T-helper 2 cell treated with Interferon-gamma antibody and Interleukin-4, amounts not matched to agents 5 μg/mL and 100 μg/mL, for 36 hours (primary cell): ENCODE results near the gene SLC2A4.
"Not testable (repeated sequence)": the region's sequence is repeated elsewhere in the genome, so short reads cannot be mapped to it uniquely, and the experiment has no call there.

Experiments used
- DNase-seq: peaks from one replicate; pipeline ENCODE4 v3.0.0; 2021; ENCODE audit warnings: low spot score
- H3K27ac Mint-ChIP-seq: one replicate; pipeline ENCODE4 v1.8.0; 2021; ENCODE audit warnings: mild to moderate bottlenecking, mixed read lengths
- H3K27me3 Mint-ChIP-seq: one replicate; pipeline ENCODE4 v1.8.0; 2021; ENCODE audit warnings: low read depth, mixed read lengths
- H3K36me3 Mint-ChIP-seq: one replicate; pipeline ENCODE4 v1.8.0; 2021; ENCODE audit warnings: low read depth, mixed read lengths
- H3K4me1 Mint-ChIP-seq: one replicate; pipeline ENCODE4 v1.8.0; 2021; ENCODE audit warnings: low read depth, mixed read lengths
- H3K4me3 Mint-ChIP-seq: one replicate; pipeline ENCODE4 v1.8.0; 2022; ENCODE audit warnings: mild to moderate bottlenecking, moderate library complexity, mixed read lengths
- H3K9me3 Mint-ChIP-seq: one replicate; pipeline ENCODE4 v1.8.0; 2021; ENCODE audit warnings: mixed read lengths

The SLC2A4 gene

GRCh38 chr17:7325031-7325528, 43.6 kb downstream of the SLC2A4 start:
- no peaks in the 10 kb centered on the region for H3K9me3 Mint-ChIP-seq
- no peak overlapping the region for H3K4me3 Mint-ChIP-seq
- peaks cover 25% of the 10 kb centered on the region for H3K36me3 Mint-ChIP-seq
- no peak overlapping the region for H3K27ac Mint-ChIP-seq
- H3K27me3 Mint-ChIP-seq = no peaks in the 10 kb centered on the region
- DNase-seq = no peak
- peaks cover 15% of the 10 kb centered on the region for H3K4me1 Mint-ChIP-seq

DNA sequence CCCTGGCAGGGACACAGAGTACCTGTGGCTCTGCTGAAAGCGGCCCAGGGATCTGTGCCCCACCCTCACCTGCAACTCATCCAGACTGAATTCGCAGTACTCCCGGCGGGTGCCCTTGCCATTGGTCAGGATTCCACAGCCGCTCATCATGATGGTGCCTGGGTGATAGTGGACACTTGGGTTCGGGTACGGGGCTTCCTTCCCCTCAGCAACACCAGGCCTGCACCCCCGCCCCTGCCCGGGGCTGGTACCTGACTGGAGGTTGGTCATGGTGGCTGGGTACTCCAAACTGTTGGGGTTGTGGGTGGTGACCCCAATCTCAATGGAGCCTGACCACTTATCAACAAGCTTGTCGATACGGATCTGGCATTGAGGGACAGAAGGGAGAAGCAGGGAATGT, 44.7 kb downstream of the SLC2A4 start:
- no peaks in the 10 kb centered on the region for H3K9me3 Mint-ChIP-seq
- H3K36me3 Mint-ChIP-seq = peaks cover 22% of the 10 kb centered on the region
- H3K4me1 Mint-ChIP-seq = peaks cover 20% of the 10 kb centered on the region
- no peaks in the 10 kb centered on the region for H3K27me3 Mint-ChIP-seq
- no peak overlapping the region for H3K27ac Mint-ChIP-seq
- no peak for DNase-seq
- H3K4me3 Mint-ChIP-seq = no peak overlapping the region

DNA sequence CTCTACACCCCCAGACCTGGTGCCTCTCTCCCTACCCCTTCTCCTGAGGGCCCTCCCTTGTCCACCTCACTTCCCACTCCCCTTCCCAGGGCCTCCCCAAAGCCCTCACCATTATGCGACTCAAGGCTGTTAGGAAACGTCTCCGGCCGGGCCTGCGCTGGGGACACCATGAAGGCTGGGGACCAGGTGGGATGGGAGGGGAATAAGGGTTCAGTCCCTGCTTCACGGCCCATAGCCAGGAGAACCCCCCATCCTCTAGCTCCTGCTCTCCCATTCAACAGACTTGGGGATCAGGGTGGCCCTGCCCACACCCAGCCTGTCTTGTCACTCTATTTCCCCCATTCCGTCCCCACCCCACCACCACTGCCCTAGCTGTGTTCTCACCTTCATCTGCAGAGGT, 45.5 kb downstream of the SLC2A4 start:
- no peak for DNase-seq
- peaks cover 24% of the 10 kb centered on the region for H3K4me1 Mint-ChIP-seq
- H3K4me3 Mint-ChIP-seq = no peak overlapping the region
- no peaks in the 10 kb centered on the region for H3K9me3 Mint-ChIP-seq
- H3K27ac Mint-ChIP-seq = no peak overlapping the region
- H3K27me3 Mint-ChIP-seq = no peaks in the 10 kb centered on the region
- peaks cover 14% of the 10 kb centered on the region for H3K36me3 Mint-ChIP-seq

- H3K4me1 Mint-ChIP-seq = peaks cover 28% of the 10 kb centered on the region
- H3K27ac Mint-ChIP-seq = no peak overlapping the region
- no peak for DNase-seq
- peaks cover 13% of the 10 kb centered on the region for H3K36me3 Mint-ChIP-seq
- H3K27me3 Mint-ChIP-seq = no peaks in the 10 kb centered on the region
- peak overlapping the region; percentile 40 for H3K4me3 Mint-ChIP-seq
- no peaks in the 10 kb centered on the region for H3K9me3 Mint-ChIP-seq
Observed at GRCh38 chr17:7327501-7327900, 46.0 kb downstream of the SLC2A4 start.

DNA sequence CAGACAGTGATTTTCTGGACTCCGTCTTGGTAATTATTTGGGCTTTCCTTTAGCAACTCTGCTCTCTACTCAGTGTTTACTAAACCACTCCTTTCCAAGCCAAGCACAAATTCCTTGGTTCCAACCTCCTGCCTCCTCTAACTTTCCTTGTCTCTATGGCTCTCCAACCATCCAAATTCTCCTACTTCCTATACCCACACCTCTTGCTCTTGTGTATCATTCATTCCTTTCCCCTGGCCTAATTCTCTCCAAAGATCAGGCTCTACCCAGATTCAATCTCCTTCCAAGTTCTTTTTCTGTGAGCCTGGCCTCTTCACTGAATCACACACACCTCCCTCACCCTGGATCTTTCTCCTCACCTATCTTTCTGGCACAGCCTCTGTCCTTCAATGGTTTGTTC, 46.5 kb downstream of the SLC2A4 start:
- Mint-ChIP-seq H3K4me3 (peak overlapping the region; percentile 95), H3K9me3 (no peaks in the 10 kb centered on the region), H3K36me3 (peaks cover 11% of the 10 kb centered on the region), H3K4me1 (peaks cover 33% of the 10 kb centered on the region), H3K27ac (peak overlapping the region; percentile 75), H3K27me3 (no peaks in the 10 kb centered on the region)
- DNase-seq = no peak

GRCh38 chr17:7328840-7329373, 47.4 kb downstream of the SLC2A4 start, which contains the start of gene NEURL4:
TSS of gene NEURL4 (minus strand) at chr17:7329335. CDS start at chr17:7329312, 23 bp downstream.
- no peaks in the 10 kb centered on the region for H3K9me3 Mint-ChIP-seq
- no peaks in the 10 kb centered on the region for H3K27me3 Mint-ChIP-seq
- peak within 1 kb of the TSS; percentile 95 for H3K4me3 Mint-ChIP-seq
- H3K27ac Mint-ChIP-seq = peak within 1 kb of the TSS; percentile 96
- no peak for DNase-seq
- peaks cover 4% of the 10 kb centered on the region for H3K36me3 Mint-ChIP-seq
- H3K4me1 Mint-ChIP-seq = peaks cover 37% of the 10 kb centered on the region

DNA sequence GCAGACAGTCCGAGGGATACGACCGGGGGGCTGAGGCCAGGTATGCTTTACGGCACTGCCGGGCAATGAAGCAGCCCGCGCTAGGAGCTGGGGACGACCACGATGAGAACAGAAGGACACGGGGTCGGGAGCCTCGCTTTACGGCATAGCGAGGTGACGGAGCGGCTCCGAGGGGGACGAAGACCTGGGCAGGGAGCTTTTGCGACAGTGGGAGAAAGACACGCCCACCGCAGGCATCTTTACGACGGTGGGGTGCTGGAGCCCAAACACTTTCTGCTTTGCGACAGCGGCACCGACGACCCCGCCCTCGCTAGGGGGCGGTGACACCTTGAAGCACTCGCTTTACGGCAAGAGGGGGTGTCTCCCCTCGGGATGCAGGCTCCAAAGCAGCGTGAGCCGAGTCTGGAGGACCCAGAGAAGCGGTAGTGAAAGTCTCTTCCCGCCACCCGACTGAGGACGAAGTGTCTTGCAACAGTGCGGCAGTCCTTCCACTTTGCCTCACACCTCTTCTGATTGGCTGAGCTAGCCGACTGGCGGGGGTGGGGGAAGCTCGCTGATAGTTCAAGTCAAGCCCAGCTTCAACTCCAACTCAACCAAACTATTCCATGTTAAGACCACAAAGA, 48.0 kb downstream of the SLC2A4 start:
- H3K27me3 Mint-ChIP-seq = no peaks in the 10 kb centered on the region
- peak overlapping the region; percentile 96 for H3K27ac Mint-ChIP-seq
- H3K9me3 Mint-ChIP-seq = no peaks in the 10 kb centered on the region
- H3K4me3 Mint-ChIP-seq = peak overlapping the region; percentile 90
- H3K36me3 Mint-ChIP-seq = no peaks in the 10 kb centered on the region
- H3K4me1 Mint-ChIP-seq = peaks cover 37% of the 10 kb centered on the region
- peak; percentile 97 for DNase-seq

DNA sequence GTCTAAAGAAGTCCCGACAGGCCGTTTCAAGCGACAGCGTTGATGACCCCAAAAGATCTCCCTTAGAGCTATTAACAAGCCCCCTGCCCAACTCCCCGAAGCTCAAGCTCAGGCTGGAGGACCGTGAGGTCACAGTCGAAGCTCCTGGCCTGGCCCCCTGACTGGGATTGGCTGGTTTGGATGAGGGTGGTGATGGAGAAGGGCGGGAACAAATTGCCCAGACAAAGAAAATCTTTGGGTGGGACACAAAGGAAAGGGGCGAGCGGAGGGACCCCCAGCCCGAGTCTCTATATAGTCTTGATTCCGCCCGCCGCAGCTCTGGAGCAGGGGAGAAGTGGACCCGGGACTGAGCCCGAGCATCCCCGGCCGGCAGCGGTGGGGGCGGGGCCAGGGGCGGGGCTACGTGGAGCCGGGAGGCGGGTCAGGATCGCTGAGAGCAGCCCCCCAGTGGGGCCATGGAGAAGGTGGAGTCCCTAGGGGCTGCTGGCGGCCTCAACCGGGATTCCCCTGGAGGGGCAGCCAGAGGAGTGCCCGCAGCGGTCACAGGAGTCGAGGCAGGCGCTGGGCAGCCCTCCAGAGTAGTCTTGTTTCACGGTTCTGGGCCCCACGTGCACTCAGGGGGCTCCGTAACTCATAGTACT, 48.6 kb downstream of the SLC2A4 start:
- peak overlapping the region; percentile 90 for H3K4me3 Mint-ChIP-seq
- no peaks in the 10 kb centered on the region for H3K36me3 Mint-ChIP-seq
- no peaks in the 10 kb centered on the region for H3K27me3 Mint-ChIP-seq
- peaks cover 37% of the 10 kb centered on the region for H3K4me1 Mint-ChIP-seq
- no peaks in the 10 kb centered on the region for H3K9me3 Mint-ChIP-seq
- H3K27ac Mint-ChIP-seq = peak overlapping the region; percentile 96
- DNase-seq = peak; percentile 78

DNA sequence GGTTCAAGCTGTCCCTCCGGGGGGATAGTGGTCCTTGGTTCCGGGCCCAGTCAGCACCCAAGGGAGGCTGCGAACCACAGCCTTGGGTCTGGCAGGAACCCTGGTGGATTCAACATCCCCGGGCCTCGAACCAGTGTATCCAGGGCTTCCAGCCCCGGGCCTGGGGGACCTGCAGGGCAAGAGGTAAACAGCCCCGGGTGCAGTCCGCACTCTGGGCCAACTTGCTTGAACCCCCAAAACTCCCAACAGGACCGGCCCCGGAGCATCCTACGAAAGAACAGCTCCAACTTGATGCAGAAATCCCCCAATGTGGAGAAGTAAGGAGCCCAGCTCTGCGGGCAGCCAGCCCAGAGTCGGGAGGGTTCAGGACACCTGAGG, 49.1 kb downstream of the SLC2A4 start:
- no peak for DNase-seq
- Mint-ChIP-seq H3K27me3 (no peaks in the 10 kb centered on the region), H3K4me3 (peak overlapping the region; percentile 90), H3K27ac (peak overlapping the region; percentile 72), H3K36me3 (no peaks in the 10 kb centered on the region), H3K4me1 (peaks cover 42% of the 10 kb centered on the region), H3K9me3 (no peaks in the 10 kb centered on the region)

DNA sequence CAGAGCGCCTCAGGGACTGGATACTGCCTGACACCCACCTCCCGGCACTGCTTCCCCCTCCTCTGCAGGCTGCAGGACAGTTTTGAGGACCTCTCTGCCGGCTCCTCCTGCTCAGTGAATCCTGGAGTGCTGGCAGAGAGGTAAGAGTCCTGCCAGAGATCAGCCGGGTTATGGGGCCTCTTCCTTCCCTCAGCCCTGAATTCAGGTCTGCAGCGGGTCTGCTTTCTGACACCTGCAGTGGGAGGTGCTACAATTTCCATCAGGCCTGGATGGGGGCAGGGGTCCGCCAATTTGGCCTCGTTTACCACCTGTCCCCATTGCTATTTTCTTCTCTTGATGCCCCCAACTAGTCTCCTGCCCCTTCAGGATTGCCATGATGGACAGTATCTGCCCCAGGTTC, 50.6 kb downstream of the SLC2A4 start:
- peak overlapping the region; percentile 93 for H3K27ac Mint-ChIP-seq
- peak overlapping the region; percentile 78 for H3K4me3 Mint-ChIP-seq
- peaks cover 6% of the 10 kb centered on the region for H3K36me3 Mint-ChIP-seq
- no peaks in the 10 kb centered on the region for H3K9me3 Mint-ChIP-seq
- DNase-seq = no peak
- H3K4me1 Mint-ChIP-seq = peaks cover 52% of the 10 kb centered on the region
- H3K27me3 Mint-ChIP-seq = no peaks in the 10 kb centered on the region

- peak; percentile 61 for DNase-seq
- H3K4me1 Mint-ChIP-seq = peaks cover 56% of the 10 kb centered on the region
- peaks cover 11% of the 10 kb centered on the region for H3K36me3 Mint-ChIP-seq
- peak overlapping the region; percentile 93 for H3K27ac Mint-ChIP-seq
- not testable (repeated sequence) for H3K27me3 Mint-ChIP-seq, H3K9me3 Mint-ChIP-seq
- H3K4me3 Mint-ChIP-seq = peak overlapping the region; percentile 78
Observed at GRCh38 chr17:7332600-7333069, 51.1 kb downstream of the SLC2A4 start.

DNA sequence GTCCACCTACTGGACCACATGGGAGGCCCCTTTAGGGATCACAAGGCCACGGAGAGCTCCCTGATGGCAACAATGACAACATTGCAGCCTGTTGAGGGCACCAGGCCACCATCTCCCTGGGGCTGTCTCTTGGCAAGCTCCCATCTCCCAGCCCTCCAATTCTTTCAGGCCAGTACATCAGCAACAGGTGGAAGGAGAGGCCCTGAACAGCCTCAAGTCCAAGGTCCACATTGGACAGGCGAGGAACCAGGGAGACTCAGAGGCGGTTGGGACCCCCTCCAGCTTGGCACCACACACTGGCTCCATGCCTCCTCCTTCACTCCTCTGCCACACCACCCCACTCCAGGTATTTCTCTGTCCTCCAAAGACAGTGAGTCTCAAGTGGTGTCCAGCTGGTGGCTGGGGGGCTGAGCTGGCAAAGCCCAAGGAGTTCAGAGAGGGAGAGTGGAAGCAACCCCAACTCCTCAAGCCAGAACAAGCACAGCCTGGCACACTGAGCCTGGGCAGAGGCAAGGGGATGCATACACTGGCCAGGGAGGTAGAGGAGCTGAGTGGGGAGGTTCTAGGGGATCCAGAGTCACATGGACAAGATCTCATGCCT, 53.5 kb downstream of the SLC2A4 start:
- DNase-seq = no peak
- H3K36me3 Mint-ChIP-seq = peaks cover 23% of the 10 kb centered on the region
- peak overlapping the region; percentile 94 for H3K27ac Mint-ChIP-seq
- peaks cover 55% of the 10 kb centered on the region for H3K4me1 Mint-ChIP-seq
- H3K27me3 Mint-ChIP-seq = no peaks in the 10 kb centered on the region
- H3K9me3 Mint-ChIP-seq = no peaks in the 10 kb centered on the region
- H3K4me3 Mint-ChIP-seq = peak overlapping the region; percentile 95

GRCh38 chr17:7335765-7336164, 54.2 kb downstream of the SLC2A4 start:
- peaks cover 51% of the 10 kb centered on the region for H3K4me1 Mint-ChIP-seq
- H3K36me3 Mint-ChIP-seq = peaks cover 25% of the 10 kb centered on the region
- H3K4me3 Mint-ChIP-seq = peak overlapping the region; percentile 95
- not testable (repeated sequence) for H3K27me3 Mint-ChIP-seq, DNase-seq, H3K9me3 Mint-ChIP-seq
- H3K27ac Mint-ChIP-seq = peak overlapping the region; percentile 94
